HG03520 (cell line): ENCODE measurements around the gene SEC24C.

Experiments used
- ATAC-seq: cut with Tn5 transposase; IDR thresholded peaks from one replicate; pipeline ENCODE4 v1.9.1; 2021; ENCODE audit warnings: mild to moderate bottlenecking, moderate library complexity; ENCODE audit not compliant: unreplicated experiment

Gene SEC24C

GRCh38 chr10:73809061-73809818 lies 65.1 kb downstream of the SEC24C start:
- ATAC-seq: no peak

GRCh38 chr10:73810358-73810734 lies 66.2 kb downstream of the SEC24C start:
- ATAC-seq: no peak

GRCh38 chr10:73810735-73811465 lies 66.7 kb downstream of the SEC24C start:
- peak; percentile 21 for ATAC-seq

- ATAC-seq: no peak
Observed at GRCh38 chr10:73812657-73813056, 68.5 kb downstream of the SEC24C start.

GRCh38 chr10:73813333-73813732 lies 69.2 kb downstream of the SEC24C start:
- ATAC-seq: no peak

GRCh38 chr10:73814276-73814895 lies 70.2 kb downstream of the SEC24C start:
- no peak for ATAC-seq

GRCh38 chr10:73814896-73815718 lies 70.9 kb downstream of the SEC24C start:
- no peak for ATAC-seq

- no peak for ATAC-seq
Observed at GRCh38 chr10:73815719-73816030, 71.5 kb downstream of the SEC24C start.

GRCh38 chr10:73816917-73817729 lies 73.0 kb downstream of the SEC24C start:
- no peak for ATAC-seq

- no peak for ATAC-seq
Observed at GRCh38 chr10:73817826-73818225, 73.7 kb downstream of the SEC24C start.

- ATAC-seq: no peak
Observed at GRCh38 chr10:73818402-73818801, 74.2 kb downstream of the SEC24C start.

- ATAC-seq: no peak
Observed at GRCh38 chr10:73819081-73819480, 74.9 kb downstream of the SEC24C start.

- no peak for ATAC-seq
Observed at GRCh38 chr10:73819513-73820093, 75.4 kb downstream of the SEC24C start.
